GM18517 (cell line): ENCODE data around the gene OBP2B.

Experiments used
- ATAC-seq: cut with Tn5 transposase; IDR thresholded peaks from one replicate; pipeline ENCODE4 v1.9.1; 2021; ENCODE audit warnings: mild to moderate bottlenecking, moderate library complexity; ENCODE audit not compliant: unreplicated experiment

OBP2B gene

GRCh38 chr9:133169102-133169501 lies 39.9 kb downstream of the OBP2B start:
- ATAC-seq = no peak

- ATAC-seq = no peak
Measured at GRCh38 chr9:133168432-133168831, 40.6 kb downstream of the OBP2B start.

GRCh38 chr9:133167769-133168168 lies 41.3 kb downstream of the OBP2B start:
- ATAC-seq = no peak

- ATAC-seq = no peak
Measured at GRCh38 chr9:133167096-133167730, 41.8 kb downstream of the OBP2B start.

GRCh38 chr9:133166392-133166791 lies 42.7 kb downstream of the OBP2B start:
- no peak for ATAC-seq

GRCh38 chr9:133165452-133165730 lies 43.7 kb downstream of the OBP2B start:
- no peak for ATAC-seq

- no peak for ATAC-seq
Measured at GRCh38 chr9:133164191-133164590, 44.9 kb downstream of the OBP2B start.

- ATAC-seq = no peak
Measured at GRCh38 chr9:133163504-133164172, 45.4 kb downstream of the OBP2B start, which contains the start of gene GBGT1. GBGT1 (minus strand) TSS chr9:133163914; CDS start chr9:133162412, 1,502 bp downstream.

- no peak for ATAC-seq
Measured at GRCh38 chr9:133162861-133163503, 46.1 kb downstream of the OBP2B start.

- no peak for ATAC-seq
Measured at GRCh38 chr9:133161547-133161950, 47.5 kb downstream of the OBP2B start.

- no peak for ATAC-seq
Measured at GRCh38 chr9:133160742-133161546, 48.1 kb downstream of the OBP2B start.

- no peak for ATAC-seq
Measured at GRCh38 chr9:133158695-133159094, 50.4 kb downstream of the OBP2B start.
